Right forelimb (tissue), 1 donor: ENCODE data around the gene GATA6.
"Not testable (repeated sequence)": the region's sequence is repeated elsewhere in the genome, so short reads cannot be mapped to it uniquely, and the experiment has no call there.

Experiments
- DNase-seq: peaks from one replicate; pipeline ENCODE4 v3.0.0-alpha.2; 2018

Gene GATA6

GRCh38 chr18:22210311-22210754, 40.9 kb downstream of the GATA6 start:
- DNase-seq: no peak

- DNase-seq: no peak
These were observed 42.3 kb downstream of the GATA6 start for GRCh38 chr18:22211657-22212056.

DNA sequence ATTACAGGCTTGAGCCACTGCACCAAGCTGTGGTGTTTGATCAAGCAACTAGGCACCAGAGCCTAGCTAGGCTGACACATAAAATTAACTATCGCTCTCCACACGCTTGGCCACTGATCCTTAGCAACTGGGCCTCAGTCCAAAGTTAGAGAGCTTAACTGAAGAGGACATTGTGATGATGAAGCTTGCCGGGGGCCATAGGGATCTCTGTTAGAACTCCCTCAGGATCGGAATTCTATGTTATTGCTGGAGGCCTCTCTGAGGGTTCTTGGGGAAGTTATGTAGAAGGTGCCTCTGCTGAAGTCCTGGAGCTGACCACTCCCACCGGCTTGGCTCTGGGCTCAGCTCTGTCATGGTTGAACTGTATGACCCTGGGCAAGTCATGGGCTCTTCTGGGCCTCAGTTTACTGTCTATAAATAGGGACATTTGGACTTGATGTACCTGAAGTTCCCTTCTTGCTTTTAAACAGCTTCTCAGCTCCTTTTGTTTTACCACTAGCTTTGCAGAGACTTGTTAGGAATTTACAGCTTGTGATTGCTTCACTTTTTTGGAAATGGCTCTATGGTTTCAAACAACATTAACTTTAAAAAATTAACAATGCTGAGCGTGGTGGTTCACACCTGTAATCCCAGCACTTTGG, 44.1 kb downstream of the GATA6 start:
- no peak for DNase-seq

DNA sequence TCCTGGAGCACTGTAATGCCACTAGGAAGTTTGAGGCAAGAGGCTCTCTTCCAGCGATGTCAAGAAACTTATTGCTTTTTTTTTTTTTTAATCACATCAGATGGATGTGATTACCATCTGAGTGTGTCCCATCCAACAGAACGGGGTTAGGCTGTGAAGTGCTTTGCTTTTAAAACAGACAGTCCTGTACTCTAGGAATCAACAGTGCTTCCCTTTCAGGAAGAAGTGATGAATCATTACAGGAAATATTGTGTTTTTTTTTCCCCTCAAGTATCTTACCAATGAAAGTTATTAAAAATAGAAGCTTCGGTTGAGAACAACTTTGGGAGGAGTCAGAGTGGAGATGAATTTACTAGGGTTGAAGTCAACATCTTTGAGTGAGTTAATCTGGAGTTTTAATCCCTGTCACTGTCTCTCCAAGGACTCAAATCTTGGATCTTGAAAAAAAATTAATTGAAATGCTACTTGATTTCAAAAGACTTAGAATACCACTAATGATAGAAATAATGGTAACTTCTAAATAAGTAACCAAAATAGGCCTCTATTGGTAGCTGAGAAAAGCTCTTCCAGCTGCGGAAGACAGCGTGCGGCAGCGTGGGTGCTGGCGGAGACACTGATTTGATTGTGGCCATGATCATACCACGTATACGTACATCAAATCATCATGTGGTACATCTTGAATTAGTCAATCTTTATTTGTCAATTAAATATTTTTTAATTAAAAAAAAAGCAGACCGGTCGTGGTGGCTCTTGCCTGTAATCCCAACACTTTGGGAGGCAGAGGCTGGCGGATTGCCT, 45.5 kb downstream of the GATA6 start:
- no peak for DNase-seq

- DNase-seq: no peak
These were observed 49.4 kb downstream of the GATA6 start for GRCh38 chr18:22218835-22219234.

DNA sequence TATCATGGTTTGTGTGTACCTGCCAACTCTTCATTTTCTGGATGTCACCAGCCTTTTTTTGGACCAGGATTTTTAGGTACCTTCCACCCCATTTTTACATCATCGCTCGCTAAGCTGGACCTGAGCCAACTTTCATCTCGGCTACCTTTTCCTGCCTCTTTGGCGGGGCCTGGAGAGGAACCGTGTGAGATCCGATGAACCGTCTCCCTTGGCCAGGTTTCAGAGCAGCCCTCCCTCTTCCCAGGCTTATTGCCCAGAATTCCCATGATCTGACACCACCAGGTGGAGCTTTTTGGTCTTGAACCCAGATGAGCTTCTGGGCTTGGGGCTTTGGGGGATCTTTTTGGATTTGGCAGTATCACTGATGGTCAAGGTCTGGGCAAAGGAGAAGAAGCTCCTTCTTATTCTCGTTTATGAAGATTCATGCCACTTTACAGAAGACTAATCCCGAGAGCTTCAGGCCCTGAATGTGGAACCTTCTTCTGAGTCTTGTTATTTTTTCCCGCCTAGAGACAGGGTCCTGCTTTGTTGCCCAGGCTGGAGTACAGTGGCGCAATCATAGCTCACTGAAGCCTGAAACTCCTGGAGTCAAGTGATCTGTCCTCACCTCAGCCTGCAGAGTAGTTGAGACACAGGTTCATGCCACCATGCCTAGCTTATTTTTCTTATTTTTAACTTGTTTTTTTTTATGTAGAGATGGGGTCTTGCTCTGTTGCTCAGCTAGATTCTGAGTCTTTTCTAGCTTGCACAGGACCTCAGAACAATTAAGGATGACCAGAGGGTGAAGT, 50.4 kb downstream of the GATA6 start:
- no peak for DNase-seq

- DNase-seq: not testable (repeated sequence)
These were observed 51.2 kb downstream of the GATA6 start for GRCh38 chr18:22220585-22220984.

- DNase-seq: no peak
These were observed 52.0 kb downstream of the GATA6 start for GRCh38 chr18:22221350-22221749.

- DNase-seq: no peak
These were observed 54.0 kb downstream of the GATA6 start for GRCh38 chr18:22223254-22223964.

- DNase-seq: no peak
These were observed 54.6 kb downstream of the GATA6 start for GRCh38 chr18:22223965-22224322.

DNA sequence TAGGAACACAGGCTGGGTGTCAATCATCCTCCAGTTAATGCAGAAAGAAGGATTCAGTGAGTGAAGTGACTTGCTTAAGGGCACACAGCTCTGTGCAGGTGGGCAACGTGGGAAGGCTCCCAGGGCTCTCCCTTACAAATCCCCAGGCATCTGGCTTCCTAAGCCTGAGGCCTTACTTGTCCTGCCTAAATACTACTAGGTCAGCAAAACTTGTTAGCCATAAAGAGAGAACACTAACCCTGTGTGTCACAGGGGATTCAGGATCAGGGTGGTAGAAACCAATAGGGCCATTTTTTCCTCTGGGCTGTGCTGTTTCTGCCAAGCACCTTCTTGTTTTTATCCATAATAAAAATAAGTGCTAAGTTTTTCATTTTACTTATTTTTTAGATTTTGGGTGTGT, 55.0 kb downstream of the GATA6 start:
- DNase-seq: no peak

DNA sequence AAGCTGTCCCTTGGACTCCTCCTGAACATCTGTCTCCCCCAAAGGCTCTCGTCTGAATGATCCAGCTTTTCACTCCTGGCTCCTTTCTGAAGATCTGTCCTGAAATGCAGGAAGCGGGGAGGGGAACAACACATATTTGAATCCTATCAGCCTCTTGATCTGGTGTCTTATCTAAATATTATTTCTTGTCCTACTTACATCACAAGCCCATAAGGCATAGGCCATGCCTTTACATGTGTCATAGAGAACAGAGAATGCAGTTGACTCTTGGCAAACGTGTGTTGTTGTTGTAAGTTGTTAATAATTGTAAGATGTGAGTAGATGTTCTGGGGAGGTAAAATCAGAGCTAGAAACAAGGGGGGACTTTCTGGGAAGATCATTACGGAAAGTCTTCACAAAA, 57.4 kb downstream of the GATA6 start:
- no peak for DNase-seq

DNA sequence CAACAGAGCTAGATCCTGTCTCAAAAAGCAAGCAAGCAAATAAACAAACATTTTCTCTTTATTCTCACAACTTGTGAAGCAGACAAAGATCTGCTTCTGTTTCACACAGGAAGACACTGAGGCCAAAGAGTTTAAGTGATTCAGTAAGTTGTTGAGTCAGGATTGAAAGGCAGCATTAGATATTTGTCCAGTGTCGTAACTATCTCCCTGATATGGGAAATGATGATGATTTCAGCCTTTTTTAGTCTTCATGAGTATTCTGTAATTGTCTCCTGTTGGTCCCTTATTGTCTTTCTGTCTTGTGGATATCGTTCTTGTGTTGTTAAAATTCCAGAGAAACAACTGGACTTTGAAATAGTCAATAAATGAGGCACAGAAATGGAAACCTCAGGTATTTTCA, 59.6 kb downstream of the GATA6 start:
- no peak for DNase-seq

GRCh38 chr18:22229456-22230124, 60.2 kb downstream of the GATA6 start:
- DNase-seq: no peak

GRCh38 chr18:22230471-22230945, 61.1 kb downstream of the GATA6 start:
- DNase-seq: no peak

GRCh38 chr18:22233266-22233665, 63.9 kb downstream of the GATA6 start:
- DNase-seq: no peak

GRCh38 chr18:22238036-22238435, 68.6 kb downstream of the GATA6 start:
- no peak for DNase-seq

DNA sequence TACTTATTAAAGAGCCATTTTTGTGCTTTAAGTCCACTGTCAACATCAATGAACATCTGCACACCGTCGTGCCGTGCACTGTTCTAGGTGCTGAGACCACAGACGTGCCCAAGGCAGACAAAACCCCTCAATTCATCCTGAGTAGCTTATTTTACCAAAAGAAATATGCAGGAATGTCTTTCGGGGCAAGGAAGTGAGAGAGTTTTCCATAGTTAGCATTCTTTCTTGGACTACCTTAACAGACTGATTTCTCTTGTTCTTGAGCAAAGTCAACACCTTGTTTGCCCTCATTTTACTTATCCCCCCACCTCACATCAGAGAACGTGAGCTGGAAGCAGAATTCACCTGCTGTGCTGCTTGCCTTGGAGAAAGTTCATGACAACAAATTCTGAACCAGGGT, 69.3 kb downstream of the GATA6 start:
- no peak for DNase-seq

DNA sequence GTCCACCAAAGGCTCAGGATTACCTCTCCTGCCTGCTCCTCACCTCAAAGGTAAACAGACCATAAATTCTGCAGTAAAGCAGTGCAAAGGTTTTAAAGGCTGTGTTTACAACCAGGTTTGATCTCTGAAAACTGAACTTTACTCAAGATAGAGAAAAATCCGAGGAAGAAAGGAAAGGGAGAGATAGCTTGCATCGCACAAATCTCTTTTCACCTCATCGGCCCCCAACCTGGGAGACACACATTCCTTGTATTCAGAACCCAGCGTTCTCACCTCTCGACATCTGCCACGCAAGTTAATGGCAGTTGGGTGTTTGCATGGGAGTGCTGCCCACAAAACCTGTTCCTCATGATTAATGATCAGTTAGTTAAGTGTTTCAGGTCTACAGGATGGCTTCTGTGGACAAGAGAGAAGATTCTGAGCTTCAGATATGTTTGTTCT, 72.6 kb downstream of the GATA6 start:
- DNase-seq: no peak

DNA sequence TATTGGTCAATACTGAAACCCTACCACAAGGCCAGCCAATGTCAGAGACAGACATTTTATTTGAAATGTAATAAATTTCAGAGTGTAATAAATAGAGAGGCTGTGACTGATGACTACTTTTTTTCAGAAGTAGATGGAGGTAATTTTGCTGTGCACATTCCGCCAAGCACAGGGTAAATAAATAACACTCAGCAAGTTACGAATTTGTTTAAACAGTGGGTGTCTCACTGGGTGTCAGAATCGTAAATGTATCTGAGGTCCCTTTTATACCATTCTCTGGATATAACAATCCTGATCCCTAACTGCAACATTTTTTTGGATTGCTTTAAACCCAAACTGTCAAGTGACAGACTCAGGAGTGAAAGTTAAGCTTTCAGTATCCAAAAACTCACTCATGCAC, 74.1 kb downstream of the GATA6 start:
- no peak for DNase-seq

- no peak for DNase-seq
These were observed 80.6 kb downstream of the GATA6 start for GRCh38 chr18:22250026-22250425.

- DNase-seq: no peak
These were observed 81.2 kb downstream of the GATA6 start for GRCh38 chr18:22250591-22250996.
